NCI-H128 (cell line): ENCODE results near the gene GCC2.
"Not testable (repeated sequence)": the region's sequence is repeated elsewhere in the genome, so short reads cannot be mapped to it uniquely, and the experiment has no call there.

ENCODE experiments used
- DNase-seq: peaks from one replicate; lab custom pipeline; 2025; ENCODE audit not compliant: unreplicated experiment; lab: John Stamatoyannopoulos, UW

GCC2 gene

DNA sequence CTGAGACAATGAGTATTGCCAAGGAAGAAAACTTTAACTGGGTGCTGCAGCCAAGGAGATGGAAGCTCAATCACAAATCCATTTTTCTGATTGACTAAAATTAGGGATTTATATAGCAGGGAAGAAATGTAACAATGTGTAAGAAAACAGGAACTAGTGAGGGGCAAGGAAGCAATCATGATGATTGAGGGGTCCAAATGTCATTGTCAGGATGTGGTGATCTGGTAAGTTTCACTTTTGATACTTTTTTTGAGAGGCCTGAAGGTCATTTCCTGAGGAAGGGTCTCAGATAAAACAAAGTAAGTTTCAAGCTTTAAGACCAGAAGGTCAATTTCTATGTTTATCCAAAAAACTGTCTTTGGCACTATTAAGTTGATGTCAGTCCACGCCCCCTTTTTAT lies 12.0 kb upstream of the GCC2 start:
- no peak for DNase-seq

GRCh38 chr2:108441712-108442111 lies 7.3 kb upstream of the GCC2 start:
- no peak for DNase-seq

GRCh38 chr2:108444941-108445840 lies 3.8 kb upstream of the GCC2 start:
- DNase-seq: no peak

DNA sequence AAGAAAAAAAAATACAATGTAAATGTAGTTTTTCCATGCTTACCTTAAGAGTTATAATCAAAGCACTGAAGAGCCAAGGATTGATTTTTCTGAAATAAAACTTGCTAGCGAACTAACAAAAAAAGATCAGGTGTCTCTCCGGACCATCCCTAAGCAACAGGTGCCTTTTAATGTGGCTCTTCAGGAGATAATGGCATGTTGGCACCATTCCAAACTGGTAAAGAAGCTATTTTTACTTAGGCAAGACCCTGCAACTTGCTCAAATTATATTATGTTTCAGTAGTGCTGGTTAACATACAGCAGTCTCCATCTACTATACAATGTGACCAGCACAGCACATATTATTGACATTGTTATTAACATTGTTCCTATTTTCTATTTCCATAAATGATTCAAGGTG lies 2.3 kb upstream of the GCC2 start:
- peak; percentile 42 for DNase-seq

- DNase-seq: peak; percentile 9
These were observed 894 bp upstream of the GCC2 start for GRCh38 chr2:108447947-108448677.

DNA sequence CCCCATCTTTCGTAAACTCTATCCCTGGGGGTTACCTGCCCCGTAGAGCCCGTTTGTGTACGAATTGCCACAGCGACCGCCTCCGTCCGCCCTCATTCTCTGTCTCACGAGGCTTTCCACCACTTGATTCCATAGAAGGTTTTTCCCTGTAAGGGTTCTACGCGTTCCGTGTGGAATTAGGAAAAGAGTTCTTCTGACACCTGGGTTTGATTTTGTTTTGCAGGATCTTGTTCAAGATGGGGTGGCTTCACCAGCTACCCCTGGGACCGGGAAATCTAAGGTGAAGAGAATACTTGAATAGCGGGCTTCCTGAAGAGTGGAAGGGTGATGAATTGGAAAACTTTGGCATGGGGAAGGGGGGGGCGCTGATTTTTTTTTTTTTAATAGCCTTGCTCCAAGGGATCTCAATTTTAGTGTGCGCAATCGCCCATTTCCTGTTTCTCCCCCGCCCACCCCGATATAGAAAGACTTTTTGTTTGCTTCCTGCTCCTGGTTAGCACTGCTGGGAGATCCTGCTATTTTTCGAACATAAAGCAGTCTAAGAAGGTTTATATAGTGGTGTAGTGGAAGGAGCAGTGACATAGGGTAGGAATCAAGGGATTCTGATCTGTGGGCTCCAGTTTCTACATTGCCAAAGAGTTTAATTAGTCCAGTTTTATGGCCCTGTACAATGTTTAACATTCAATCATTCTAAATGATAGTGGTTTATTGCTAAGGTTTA lies 564 bp downstream of the GCC2 start:
- peak; percentile 50 for DNase-seq

GRCh38 chr2:108450863-108451262 lies 1.9 kb downstream of the GCC2 start:
- no peak for DNase-seq

GRCh38 chr2:108451976-108452375 lies 3.0 kb downstream of the GCC2 start:
- DNase-seq: no peak

GRCh38 chr2:108453530-108453929 lies 4.5 kb downstream of the GCC2 start:
- DNase-seq: not testable (repeated sequence)

GRCh38 chr2:108454440-108454839 lies 5.4 kb downstream of the GCC2 start:
- DNase-seq: no peak

DNA sequence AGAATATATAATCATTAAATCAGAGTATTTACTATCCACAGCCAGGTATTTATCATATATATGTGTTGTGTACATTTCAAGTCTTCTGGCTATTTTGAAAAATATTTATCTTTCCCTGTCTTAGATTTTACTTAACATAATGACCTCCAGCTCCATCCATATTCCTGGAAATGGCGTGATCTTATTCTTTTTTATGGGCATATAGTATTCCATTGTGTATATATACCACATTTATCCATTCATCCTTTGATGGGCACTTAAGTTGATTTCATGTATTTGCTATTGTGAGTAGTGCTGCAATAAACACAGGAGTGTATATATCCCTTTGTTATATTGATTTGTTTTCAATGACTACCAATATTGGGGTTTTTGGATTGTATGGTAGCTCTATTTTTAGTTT lies 6.6 kb downstream of the GCC2 start:
- no peak for DNase-seq

DNA sequence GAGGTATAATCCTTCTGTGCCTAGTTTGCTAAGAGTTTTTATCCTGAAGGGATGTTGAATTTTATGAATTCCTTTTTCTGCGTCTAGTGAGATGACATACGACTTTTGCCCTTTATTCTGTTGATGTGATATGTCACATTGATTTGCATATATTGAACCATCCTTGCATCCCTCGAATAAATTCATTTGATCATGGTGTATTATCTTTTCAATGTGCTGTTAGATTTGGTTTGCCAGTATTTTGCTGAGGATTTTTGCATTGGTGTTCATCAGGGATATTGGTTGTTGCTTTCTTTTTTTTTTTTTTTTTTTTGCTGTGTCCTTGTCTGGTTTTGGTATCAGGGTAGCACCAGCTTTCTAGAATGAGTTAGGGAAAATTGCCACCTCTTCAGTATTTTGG lies 9.1 kb downstream of the GCC2 start:
- DNase-seq: no peak

- DNase-seq: no peak
These were observed 10.4 kb downstream of the GCC2 start for GRCh38 chr2:108459441-108459840.

DNA sequence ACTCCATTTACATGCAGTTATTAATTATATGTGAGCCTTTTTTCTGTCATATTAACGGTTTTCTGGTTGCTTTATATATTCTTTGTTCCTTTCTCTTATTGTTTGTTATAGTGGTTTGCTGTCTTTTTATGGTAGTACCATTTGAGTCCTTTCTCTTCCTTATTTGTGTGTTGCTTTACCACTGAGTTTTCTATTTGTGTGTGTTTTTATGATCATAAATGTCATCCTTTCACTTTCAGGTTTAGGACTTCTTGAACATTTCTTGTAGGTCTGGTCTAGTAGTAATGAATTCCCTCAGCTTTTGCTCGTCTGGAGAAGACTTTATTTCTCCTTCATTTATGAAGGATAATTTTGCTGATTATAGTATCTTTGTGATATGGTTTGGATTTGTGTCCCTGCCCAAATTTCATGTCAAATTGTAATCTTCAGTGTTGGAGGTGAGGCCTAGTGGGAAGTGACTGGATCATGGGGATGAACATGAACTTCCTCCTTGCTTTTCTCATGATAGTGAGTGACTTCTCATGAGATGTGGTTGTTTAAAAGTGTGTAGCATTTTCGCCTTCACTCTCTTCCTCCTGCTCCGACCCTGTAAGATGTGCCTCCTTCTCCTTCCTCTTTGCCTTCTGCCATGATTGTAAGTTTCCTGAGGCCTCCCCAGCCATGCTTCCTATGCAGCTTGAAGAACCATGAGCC lies 11.5 kb downstream of the GCC2 start:
- no peak for DNase-seq

DNA sequence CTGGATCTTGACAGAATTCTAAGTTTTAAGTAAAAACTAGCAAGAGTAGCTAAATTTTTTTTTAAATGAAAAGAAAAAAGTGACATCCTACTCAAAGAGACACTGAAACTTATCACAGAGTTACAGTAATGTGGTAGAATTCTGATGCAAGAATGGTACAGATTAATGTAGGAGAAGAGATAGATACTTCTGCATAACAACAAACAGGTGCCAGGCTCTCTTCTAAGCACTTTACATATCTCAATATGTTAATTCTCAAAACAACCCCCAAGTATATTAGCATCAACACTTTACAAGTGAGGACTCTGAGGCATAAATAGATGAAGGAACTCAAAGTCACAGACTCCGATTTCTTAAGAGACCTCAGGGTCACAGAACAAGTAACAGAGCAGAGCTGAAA lies 28.1 kb downstream of the GCC2 start:
- no peak for DNase-seq

GRCh38 chr2:108485253-108485652 lies 36.2 kb downstream of the GCC2 start:
- DNase-seq: no peak

DNA sequence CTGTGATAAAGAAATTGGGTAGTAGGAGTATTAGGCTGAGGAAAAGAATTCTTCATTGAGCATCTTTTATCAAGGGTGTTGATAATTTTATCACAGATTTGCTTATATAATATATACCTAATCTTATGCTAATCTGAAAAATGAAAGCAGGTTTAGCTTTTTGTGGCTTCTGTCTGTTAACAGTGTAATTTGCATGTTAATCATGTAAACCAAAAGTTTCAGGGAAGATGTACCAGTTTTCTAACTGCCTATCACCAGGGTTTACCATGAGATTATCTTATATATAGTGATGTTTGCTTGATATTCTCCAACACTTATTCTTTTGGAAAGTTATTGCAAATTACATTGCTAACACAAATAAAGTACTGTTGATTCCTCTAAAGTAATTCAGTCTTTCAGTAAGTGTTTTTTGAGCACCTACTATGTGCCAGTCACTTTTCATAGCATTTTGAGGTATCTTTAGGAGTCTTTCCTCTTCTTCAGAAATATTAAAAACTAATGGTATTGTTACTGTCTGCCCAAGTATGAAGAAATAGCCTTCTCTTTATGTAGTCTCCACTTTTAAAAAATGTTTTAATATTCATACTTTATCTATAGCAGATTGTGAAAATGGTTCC lies 41.6 kb downstream of the GCC2 start:
- DNase-seq: no peak

DNA sequence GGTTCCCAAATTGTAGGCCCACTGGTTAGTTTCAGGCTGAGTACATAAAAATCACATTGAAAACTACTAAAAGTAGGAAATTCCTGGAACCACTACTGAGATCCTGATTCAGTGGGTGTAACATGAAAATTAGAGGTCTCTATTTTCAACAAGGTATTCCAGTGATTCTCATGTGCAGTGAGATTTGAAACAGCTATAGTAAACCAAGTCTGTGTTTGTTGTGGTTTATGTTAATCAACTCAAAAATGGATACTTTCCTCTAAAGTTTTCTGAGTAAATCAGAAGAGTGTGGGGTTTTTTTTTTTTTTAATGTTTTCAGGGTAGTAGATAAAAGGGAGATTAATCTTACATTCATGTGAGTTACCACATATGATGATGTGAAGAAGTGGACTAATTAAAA lies 42.8 kb downstream of the GCC2 start:
- no peak for DNase-seq

GRCh38 chr2:108492364-108492763 lies 43.4 kb downstream of the GCC2 start:
- DNase-seq: no peak

- not testable (repeated sequence) for DNase-seq
These were observed 47.2 kb downstream of the GCC2 start for GRCh38 chr2:108496167-108496566.

DNA sequence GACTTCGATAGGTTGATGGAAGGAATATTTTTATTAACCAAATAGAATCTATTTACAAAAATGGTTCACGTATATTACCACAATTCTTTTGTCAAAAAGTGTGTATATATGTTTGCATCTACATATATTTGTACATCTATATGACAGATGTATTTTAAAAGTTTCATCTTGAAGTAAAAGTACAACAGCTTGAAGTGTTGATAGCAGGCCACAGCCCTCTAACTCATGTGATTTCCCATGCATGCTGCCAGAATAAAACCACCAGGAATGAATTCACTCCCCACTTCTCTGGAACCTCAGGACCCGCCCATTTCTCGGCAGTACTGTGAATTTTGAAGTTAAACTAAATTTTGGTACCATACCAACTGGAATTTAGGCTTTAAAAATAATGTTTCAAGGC lies 58.6 kb downstream of the GCC2 start:
- DNase-seq: not testable (repeated sequence)
